Measurements from ENCODE around the gene GAB2.
A peak's percentile ranks its signal among the peaks of the same experiment; 100 is the strongest.

The GAB2 gene

DNA sequence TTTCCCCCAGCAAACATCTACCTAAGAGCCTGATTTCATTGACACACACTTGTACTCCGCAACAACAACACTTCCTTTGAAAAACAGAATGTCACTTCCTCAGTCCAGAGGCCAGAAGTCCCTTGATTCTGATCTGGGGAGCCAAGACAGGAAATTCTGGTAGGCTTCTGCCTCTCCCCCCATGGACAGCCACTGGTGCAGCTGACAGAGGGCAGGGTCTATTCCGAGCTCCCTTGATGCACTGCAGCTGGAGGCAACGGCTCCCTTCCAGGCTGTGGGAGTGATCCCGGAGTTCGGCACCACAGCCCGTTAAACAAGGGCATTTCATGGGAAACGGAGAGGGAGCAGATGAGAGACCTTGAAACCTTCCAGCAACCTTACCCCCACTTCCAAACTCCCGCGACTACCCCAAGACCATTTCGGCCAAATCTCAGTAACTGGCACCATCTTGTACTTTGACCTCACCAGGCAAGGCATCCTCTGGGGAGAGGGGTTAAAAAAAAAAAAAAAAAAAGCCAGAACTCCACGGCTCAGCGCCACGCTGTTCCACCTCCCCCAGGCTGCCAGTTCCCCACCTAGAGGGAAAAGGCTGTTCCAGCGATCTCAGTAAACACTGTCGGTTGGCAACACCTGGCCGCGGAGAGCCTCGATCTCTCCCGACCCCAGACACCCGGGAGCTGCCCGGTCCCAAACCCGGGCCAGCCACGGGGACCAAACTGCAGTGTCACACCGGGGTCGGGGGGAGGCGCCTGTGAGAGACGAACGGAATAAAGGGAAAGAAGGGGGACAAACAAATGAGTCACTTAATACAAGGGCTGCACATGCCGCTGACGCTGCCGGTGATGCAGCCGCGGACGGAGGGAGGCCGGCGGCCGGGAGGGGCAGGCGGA, 1.1 kb downstream of the GAB2 start:
- peak overlapping the region; percentile 65 for H3K4me3 ChIP-seq (ENCODE audit: low read depth, low read length)
- no peak for DNase-seq (ENCODE audit: low read depth)
- TF ChIP-seq, protein P1, sequence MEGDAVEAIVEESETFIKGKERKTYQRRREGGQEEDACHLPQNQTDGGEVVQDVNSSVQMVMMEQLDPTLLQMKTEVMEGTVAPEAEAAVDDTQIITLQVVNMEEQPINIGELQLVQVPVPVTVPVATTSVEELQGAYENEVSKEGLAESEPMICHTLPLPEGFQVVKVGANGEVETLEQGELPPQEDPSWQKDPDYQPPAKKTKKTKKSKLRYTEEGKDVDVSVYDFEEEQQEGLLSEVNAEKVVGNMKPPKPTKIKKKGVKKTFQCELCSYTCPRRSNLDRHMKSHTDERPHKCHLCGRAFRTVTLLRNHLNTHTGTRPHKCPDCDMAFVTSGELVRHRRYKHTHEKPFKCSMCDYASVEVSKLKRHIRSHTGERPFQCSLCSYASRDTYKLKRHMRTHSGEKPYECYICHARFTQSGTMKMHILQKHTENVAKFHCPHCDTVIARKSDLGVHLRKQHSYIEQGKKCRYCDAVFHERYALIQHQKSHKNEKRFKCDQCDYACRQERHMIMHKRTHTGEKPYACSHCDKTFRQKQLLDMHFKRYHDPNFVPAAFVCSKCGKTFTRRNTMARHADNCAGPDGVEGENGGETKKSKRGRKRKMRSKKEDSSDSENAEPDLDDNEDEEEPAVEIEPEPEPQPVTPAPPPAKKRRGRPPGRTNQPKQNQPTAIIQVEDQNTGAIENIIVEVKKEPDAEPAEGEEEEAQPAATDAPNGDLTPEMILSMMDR (IDR thresholded peaks at IDR 0.05; ENCODE audit: low read depth, low read length, missing control alignments), result peak; percentile 66

DNA sequence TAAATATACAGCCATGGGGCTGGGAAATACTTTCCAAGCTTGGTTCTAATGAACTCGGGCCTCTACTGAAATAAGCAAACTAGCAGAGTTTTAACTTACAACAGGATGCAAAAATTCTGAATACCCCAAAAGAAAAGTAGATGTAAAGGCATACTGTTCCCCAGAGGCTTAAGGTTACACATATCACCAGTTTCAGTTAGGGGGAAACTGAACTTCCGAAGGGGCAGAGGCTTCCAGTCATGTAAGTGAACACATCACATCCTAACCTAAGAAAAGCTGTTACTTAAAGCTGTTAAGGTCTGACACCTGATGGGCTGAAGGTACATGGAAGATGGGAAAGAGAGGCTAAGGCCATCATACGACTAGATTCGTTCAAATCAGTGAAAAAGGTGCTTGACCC, 2.3 kb downstream of the GAB2 start:
- DNase-seq (ENCODE audit: low read depth), result no peak
- no peak overlapping the region for H3K4me3 ChIP-seq (ENCODE audit: low read depth, low read length)
- TF ChIP-seq, protein P1 (IDR thresholded peaks at IDR 0.05; ENCODE audit: low read depth, low read length, missing control alignments), result no peak

DNA sequence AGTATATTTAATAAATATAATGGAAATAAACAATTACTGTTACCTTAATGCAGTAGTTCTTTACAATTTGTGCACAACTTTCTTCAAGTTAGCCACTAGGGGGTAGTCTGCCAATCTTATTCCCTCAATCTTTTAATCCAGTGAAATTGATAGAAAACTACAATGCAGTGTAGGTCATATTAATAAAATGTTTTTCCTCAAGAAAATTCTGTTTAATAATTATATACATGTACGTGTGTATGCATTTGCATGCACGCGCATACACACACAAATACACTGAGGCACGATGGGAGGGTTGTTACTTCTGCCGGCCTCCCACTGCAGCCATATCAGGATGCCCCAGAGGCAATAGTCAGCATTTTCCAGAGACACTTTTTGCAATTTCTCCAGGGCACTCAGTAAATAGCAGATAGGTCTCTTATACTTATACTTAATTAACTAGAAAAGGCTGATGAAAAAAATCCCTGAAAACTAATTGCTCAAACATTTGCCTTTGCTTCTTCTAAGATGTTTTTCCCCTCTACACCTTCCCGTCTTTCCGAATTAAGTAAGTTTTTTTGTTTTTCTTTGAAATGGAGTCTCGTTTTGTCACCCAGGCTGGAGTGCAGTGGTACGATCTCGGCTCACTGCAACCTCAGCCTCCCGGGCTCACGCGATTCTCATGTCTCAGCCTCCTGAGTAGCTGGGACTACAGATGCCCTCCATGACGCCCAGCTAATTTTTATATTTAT, 3.1 kb downstream of the GAB2 start:
- no peak for DNase-seq (ENCODE audit: low read depth)
- TF ChIP-seq, protein P1 (IDR thresholded peaks at IDR 0.05; ENCODE audit: low read depth, low read length, missing control alignments), result peak; percentile 49
- no peak overlapping the region for H3K4me3 ChIP-seq (ENCODE audit: low read depth, low read length)

DNA sequence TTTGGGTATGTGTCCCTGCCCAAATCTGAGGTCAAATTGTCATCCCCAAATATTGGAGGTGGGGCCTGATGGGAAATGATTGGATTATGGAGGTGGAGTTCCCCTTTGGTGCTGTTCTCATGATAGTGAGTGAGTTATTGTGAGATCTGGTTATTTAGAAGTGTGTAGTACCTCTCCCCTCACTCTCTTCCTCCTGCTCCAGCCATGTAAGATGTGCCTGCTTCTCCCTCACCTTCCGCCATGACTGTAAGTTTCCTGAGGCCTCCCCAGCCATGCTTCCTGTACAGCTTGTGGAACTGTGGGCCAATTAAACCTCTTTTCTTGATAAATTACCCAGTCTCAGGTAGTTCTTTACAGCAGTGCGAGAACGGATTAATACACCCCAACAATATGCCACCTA, 9.0 kb downstream of the GAB2 start:
- TF ChIP-seq, protein P1 (IDR thresholded peaks at IDR 0.05; ENCODE audit: low read depth, low read length, missing control alignments), result no peak
- DNase-seq (ENCODE audit: low read depth), result no peak
- no peak overlapping the region for H3K4me3 ChIP-seq (ENCODE audit: low read depth, low read length)

DNA sequence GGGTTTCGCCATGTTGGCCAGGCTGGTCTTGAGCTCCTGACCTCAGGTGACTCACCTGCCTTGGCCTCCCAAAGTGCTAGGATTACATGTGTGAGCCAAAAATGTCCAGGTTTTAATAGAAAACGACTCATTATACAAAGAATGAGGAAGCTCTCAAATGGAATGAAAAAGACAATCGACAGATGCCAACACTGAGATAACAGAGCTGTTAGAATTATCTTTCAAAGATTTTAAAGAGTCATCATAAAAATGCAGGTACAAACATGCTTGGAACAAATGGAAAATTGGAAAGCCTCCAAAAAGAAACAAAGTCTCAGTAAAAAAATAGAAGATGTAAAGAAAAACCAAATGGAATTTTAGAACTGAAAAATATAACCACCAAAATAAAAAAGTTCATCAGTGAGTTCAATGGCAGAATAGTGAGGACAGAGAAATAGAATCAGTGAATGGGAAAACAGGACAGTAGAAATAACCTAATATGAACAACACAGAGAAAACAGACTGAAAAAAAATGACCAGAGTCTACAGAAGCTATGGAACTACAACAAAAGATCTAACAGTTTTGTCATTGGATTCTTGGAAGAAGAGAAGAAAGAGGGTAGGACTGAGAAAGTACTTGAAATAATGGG, 10.9 kb downstream of the GAB2 start:
- no peak overlapping the region for H3K4me3 ChIP-seq (ENCODE audit: low read depth, low read length)
- DNase-seq (ENCODE audit: low read depth), result no peak
- TF ChIP-seq, protein P1 (IDR thresholded peaks at IDR 0.05; ENCODE audit: low read depth, low read length, missing control alignments), result no peak

DNA sequence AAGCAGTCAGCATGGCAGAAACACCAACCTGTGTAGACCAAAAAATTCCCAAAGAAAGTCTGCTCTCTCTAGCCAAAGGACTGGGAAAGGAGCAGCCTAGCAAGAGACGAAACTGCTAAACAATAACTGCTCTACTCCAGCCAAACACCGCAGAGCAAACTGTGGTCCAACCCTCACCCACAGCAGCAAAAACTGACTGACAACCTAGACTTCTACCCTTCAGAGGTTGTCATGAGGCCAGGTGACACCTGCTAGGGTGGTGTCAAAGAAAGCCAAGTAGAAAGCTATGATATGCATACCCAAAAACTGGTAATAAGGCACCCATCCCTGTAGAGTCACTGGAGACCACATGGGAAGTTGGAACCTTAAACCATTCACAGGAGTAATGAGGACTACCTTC, 11.8 kb downstream of the GAB2 start:
- TF ChIP-seq, protein P1 (IDR thresholded peaks at IDR 0.05; ENCODE audit: low read depth, low read length, missing control alignments), result no peak
- DNase-seq (ENCODE audit: low read depth), result no peak
- H3K4me3 ChIP-seq (ENCODE audit: low read depth, low read length), result no peak overlapping the region
